Activated CD4-positive, alpha-beta T cell treated with anti-CD3 and anti-CD28 coated beads, Interleukin-2, Interleukin-6, amounts not matched to agents 100 ng/mL and 50 ng/mL, durations not matched to agents 16 hours and 8 hours (primary cell): ENCODE results near the gene TMEM120A.

Source experiments
- DNase-seq: peaks from one replicate; pipeline ENCODE4 v3.0.0-alpha.2; 2020

The TMEM120A gene

DNA sequence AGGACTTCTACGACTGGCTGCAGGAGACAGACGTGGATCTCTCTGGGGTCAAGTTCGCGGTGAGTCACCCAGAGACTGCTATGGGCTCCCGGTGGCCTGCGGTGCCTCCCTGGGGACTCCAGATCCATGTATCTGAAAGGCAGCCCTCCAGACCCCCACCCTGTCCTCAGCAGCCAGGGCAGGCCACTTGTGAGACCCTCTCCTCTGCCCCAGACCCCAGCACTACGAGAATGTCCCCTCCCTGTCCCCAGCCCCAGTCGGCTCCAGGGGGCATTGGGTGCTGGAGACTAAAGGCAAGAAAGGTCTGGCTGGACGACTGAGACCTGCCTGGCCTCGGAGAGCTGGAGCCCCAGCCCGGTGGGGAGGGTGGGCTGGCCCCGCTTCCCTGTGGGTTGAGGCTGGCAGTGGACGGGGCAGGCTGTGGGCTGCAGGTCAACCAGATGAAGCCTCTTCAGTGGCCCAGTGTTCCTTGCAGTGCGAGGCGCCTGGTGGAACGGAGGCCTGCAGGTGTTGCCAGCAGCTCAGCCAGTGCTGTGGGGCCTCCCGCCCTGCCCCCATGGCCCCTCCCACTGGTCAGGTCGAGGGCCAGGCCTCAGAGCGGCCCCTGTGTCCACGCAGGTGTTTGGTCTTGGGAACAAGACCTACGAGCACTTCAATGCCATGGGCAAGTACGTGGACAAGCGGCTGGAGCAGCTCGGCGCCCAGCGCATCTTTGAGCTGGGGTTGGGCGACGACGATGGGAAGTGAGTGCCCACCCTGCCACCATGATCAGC lies 13.8 kb downstream of the TMEM120A start:
- DNase-seq = no peak

GRCh38 chr7:75979759-75980429 lies 14.5 kb downstream of the TMEM120A start:
- no peak for DNase-seq

DNA sequence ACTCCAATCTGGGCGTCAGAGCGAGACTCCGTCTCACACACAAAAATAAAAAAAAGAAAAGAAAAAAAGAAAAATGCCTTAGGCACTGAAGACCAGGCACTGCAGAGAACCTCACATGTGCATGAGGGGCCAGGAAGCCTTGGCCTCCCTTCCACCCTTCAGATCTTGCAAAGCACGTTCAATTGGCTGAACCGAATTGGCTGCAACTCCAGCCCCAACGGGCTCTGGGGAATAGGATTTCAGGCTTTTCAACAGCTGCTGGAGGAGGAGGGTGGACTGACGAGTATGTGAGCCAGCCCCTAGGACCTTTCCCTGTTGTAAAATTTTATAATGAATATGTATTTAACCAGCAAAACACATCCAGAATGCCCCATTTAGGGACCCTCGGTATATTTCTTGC lies 16.7 kb downstream of the TMEM120A start:
- DNase-seq = no peak

DNA sequence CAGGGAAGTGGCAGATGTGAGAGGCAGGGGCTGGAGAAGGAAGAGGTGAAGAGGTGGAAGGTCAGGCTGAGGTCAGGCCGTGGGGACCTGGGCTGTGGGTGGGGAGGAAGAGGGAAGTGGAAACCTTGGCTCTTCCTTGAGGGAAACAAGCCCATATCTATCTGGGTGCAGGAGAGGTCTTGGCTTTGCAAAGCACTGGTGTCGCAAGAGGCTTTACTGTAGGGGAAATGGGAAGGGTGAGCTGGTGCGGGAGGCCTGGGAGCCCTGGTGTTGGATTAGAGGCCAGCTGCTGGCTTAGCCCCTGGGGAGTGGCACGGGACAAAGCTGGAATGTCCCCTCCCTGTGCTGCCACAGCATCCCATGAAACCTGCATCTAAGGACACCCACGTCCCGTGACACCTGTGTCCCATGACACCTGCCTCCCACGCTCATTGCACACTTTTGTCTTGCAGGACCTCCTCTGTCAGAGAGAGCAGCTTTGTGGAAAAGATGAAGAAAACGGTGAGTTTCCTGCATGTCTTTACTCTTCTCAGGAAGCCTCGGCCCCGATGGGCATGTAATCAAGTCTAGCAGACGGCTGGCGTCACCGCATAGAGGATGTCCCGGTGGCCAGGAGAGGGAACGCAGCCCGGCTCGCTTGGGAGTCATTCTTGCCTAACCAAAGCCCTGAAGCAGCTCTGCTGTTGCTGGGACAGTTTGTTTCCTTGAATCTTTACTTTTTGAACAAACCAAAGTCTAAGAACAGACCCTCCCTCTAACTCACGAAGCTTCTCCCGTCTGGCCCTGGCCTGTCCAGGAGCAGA lies 22.2 kb downstream of the TMEM120A start:
- no peak for DNase-seq

DNA sequence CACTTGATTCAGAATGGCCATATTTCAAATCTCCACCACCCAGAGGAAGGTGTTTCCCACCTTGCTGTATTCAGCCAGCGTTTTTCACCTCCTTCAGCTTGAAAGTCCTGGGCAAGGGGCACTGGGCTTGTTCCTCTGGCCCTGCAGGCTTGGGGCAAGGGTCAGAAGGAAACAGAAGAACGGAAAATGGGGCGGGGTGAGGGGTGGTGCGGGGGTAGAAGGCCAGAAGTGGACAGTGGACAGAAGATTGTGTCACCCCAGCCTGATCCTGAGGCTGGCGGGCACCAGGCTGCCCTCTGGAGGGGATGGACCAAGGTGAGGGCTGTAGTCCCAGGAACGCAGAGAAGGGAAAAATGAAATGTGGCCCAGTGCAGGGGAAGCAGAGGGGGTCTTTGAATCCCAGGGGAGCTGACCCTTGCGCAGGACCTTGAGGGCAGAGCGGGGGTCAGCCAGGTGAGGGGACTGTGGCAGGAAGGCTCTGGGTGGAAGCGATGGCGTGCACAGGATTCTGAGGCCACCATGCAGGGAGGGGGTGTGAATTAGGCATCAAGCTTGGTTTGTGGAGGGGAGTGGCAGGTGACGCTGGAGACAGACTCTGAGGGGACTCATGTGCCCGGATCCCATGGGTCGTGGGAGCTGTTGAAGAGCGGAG lies 23.0 kb downstream of the TMEM120A start:
- DNase-seq = no peak

GRCh38 chr7:75969704-75970498 lies 24.5 kb downstream of the TMEM120A start:
- no peak for DNase-seq

DNA sequence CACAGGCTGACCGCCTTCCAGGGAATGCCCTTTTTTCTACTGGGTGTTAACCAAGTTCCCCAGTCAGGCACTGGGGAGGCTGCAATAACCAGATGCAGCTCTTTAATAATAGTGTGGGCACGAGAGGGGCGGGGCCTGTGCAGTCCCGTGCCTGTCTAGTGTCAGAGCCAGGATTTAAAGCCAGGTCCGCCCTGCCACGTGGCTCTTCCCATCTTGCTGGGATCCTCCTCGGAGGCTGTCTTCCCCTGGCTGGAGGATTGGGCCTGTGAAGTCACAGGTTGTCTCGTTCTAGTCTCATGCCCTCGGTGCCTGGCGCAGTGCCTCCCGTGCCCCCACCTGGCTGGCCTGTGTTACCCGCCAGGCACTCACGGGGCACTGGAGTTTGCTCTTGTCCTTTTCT lies 25.2 kb downstream of the TMEM120A start:
- no peak for DNase-seq

DNA sequence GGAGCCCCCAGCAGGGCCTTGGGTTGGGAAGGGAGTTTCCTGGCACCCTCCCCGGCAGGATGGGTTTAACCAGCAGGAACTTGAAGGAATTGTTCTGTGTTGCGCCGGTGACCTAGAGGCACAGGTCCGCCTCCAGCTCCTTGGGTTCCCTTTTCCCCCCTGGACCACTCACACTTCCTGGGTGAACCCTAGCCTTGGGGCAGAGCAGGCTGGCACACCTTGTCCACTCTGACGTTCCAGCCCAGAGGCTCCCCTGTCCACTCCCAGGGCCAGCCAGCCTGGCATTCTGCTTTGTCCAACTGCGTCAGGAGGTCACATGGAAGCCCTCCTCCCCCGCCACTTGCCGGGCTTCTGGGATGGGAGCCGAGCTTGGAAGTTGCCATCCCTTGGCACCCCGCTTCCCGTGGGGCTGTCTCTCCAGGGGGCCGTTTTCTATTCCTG lies 25.8 kb downstream of the TMEM120A start:
- DNase-seq = no peak

DNA sequence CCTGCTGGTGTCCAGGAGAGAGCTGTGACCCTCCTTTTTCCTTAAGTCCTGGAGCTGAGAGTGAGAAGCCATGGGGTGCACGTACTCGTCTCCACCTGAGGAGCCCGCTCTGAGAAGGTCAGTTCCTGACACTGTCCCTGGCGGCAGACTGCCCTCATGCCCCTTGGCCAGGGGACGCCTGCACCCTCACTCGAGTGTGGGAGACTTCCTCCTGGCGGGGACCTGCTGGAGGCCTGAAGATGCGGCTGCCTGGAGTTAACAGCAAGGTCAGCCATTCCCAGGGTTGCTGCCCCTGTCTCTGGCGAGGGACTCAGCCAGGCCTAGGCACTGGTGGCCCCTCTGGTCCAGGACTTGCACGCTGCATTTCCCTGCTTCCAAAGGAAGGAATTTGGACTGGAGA lies 26.4 kb downstream of the TMEM120A start:
- DNase-seq = no peak

GRCh38 chr7:75967487-75967997 lies 26.9 kb downstream of the TMEM120A start:
- no peak for DNase-seq

- no peak for DNase-seq
Measured at GRCh38 chr7:75967055-75967454, 27.3 kb downstream of the TMEM120A start.

DNA sequence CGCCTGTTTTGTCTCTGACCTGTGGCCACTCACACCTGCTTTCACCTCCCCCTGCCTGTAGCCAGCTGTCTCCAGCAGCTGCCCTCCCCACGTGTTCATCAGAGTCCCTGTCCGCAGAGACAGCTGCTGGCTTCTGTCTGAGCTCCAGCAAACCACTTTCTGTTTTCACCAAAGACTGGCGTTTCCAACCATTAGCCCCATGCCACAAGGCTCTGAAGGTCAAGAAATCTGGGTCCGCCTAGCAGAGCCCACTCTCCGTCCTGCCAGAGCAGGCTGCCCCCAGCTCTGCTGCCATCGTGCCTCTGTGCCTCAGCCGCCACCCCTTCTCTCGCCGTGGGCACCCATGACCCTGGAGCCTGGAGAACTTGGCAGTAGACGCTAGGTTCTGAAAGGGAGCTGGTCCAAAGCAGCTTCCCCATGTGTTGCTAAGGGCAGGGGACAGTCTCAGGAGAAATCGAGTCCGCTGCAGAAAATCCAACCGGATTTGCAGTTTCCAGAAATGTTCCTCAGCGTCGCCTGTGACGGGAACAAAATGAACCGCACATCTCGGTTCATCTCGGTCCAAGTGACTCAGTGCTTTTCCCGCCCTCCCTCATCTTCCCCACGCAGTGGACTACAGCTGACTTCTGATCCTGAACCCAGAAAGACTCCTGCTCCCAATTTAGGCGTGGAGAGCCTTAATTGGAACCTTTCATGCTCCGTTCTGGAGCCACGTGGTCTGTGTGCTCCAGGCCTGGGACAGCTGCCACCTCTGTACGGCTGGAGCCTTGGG lies 28.0 kb downstream of the TMEM120A start:
- DNase-seq = no peak

GRCh38 chr7:75965617-75966016 lies 28.8 kb downstream of the TMEM120A start:
- no peak for DNase-seq

DNA sequence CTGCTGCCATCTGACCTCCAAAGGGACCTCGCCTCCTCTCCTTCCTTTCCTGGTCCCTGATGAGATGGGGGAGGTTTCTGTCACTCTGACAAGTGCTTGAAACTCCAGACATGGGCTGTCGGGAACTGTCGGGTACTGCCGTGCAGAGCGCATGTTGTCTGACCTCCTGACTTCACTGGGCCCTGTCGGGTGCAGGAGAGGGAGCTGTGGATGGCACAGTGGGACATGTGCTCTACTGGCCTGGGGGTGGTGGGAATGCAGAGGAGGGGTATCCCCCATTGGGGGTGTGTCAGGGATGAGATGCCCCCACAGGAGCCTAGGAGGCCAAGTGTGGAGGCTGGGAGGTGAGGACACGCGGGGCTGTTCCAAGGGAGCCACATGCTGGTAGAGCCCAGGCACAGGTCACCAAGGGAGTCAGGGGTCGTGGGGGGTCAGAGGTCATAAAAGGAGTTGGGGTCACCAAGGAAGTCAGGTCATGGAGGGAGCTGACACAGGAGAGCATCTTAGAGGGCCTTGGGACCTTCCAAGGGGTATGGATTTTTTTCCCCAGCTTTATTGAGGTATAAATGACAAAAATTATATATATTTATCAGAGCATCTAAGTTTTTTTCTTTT lies 30.9 kb downstream of the TMEM120A start:
- no peak for DNase-seq

GRCh38 chr7:75962607-75963380 lies 31.6 kb downstream of the TMEM120A start:
- DNase-seq = no peak

- no peak for DNase-seq
Measured at GRCh38 chr7:75961218-75961617, 33.2 kb downstream of the TMEM120A start.

DNA sequence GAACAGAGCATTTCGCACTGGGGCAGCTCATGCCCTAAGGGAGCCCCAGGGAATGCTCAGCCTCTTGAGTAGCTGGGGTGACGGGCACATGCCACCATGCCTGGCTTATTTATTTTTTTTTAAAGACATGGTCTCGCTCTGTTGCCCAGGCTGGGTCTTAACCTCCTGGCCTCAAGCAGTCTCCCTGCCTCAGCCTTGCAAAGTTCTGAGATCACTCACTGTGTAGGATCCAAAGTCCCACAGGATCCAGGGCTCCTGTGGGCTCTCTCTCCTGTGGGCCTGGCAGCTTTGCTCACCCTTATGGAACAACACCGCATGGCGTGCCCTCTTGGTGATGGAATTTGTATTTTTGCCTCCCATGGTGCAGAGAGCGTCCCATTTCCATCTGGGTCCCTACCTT lies 34.0 kb downstream of the TMEM120A start:
- no peak for DNase-seq

GRCh38 chr7:75958802-75959543 lies 35.4 kb downstream of the TMEM120A start:
- DNase-seq = no peak
